Suprapubic skin (tissue), 4 donors: ENCODE data around the gene TBATA.

Experiments used
- EP300 ChIP-seq: sonication (generic); formaldehyde crosslinking; IDR thresholded peaks from one replicate; pipeline ENCODE4 v1.6.1; 2017; ENCODE audit warnings: antibody characterized with exemption
- POLR2A ChIP-seq, 2 donors: fragments of 450-650 bp; IDR thresholded peaks; one replicate each; pipeline ENCODE4 v1.6.1; 2017; ENCODE audit warnings: antibody characterized with exemption in 2 of 2, mild to moderate bottlenecking in 2 of 2, moderate library complexity in 2 of 2
- POLR2AphosphoS5 ChIP-seq, 3 donors: sonication (generic); formaldehyde crosslinking; IDR thresholded peaks; one replicate each; pipeline ENCODE4 v1.6.1; 2017; ENCODE audit warnings: antibody characterized with exemption in 3 of 3
- TF ChIP-seq, protein P1 (sequence below), 2 donors: fragments of 200-600 bp in 1 of 2; fragments of 450-650 bp in 1 of 2; sonication (generic) in 1 of 2; IDR thresholded peaks; one replicate each; pipeline ENCODE4 v1.5.1; 2016 to 2019; ENCODE audit warnings: antibody characterized with exemption in 2 of 2, mild to moderate bottlenecking in 1 of 2, moderate library complexity in 1 of 2

DNA sequence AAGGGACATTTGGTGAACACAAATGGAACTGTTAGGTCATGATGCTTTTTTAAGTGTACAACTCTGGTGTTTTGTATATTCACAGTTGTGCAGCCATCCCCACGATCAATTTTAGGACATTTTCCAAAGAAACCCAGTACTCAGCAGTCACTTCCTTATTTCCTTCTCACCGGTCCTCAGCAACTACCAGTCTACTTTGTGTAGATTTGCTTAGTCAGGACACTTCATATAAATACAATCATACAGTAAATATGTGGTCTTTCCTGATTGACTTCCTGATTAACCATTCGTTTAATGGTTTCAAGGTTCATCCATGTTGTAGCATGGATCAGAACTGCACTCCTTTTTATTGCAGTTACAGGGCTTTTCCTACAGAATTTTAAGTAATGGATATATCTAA lies 45.0 kb upstream of the TBATA start:
- TF ChIP-seq POLR2A (IDR thresholded peaks at IDR 0.05) (no peak), POLR2AphosphoS5 (IDR thresholded peaks at IDR 0.05) (no peak), EP300 (no peak)
- TF ChIP-seq, protein P1, sequence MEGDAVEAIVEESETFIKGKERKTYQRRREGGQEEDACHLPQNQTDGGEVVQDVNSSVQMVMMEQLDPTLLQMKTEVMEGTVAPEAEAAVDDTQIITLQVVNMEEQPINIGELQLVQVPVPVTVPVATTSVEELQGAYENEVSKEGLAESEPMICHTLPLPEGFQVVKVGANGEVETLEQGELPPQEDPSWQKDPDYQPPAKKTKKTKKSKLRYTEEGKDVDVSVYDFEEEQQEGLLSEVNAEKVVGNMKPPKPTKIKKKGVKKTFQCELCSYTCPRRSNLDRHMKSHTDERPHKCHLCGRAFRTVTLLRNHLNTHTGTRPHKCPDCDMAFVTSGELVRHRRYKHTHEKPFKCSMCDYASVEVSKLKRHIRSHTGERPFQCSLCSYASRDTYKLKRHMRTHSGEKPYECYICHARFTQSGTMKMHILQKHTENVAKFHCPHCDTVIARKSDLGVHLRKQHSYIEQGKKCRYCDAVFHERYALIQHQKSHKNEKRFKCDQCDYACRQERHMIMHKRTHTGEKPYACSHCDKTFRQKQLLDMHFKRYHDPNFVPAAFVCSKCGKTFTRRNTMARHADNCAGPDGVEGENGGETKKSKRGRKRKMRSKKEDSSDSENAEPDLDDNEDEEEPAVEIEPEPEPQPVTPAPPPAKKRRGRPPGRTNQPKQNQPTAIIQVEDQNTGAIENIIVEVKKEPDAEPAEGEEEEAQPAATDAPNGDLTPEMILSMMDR (IDR thresholded peaks at IDR 0.05) = no peak
